Ovary (tissue), 3 donors: ENCODE results near the gene ZDHHC6.

Experiments
- CTCF ChIP-seq, 3 donors: fragments of 450-650 bp in 2 of 3; fragments of 200-600 bp in 1 of 3; IDR thresholded peaks; one replicate each; pipeline versions ENCODE4 v1.5.1 to v1.8.0; 2016 to 2022; ENCODE audit warnings: antibody characterized with exemption in 3 of 3, mild to moderate bottlenecking in 1 of 3
- EP300 ChIP-seq: sonication (generic); formaldehyde crosslinking; IDR thresholded peaks from one replicate; pipeline ENCODE4 v1.6.1; 2017; ENCODE audit warnings: antibody characterized with exemption
- donor health status: DM: no; HTN: no; CAD: no.

DNA sequence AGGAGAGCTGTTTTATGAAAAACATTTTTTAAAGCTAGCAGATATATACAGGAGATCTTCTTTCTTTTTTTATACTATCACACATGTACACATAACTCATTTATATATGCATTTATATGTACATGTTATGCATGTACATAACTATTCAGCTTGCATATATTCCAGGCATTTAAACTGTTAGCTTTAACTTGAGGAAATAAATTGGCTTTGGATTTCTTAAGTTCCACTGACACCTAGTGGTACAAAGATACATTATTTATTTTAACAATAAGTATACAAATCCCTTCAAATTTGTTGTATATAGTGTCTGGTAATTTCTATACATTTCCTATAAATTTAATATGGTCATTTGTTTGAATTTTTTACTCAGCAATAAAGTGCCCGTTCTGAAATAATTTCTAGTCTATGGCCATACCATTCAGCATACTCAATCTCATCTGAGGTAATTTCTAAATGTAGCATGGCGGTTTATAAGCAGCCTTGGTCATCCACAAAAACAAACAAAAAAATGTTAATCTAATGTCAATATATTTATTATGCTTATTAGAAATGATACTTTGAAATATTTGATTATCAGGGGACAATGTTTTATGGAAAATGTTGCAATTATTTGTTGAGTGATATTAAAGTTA is 11.6 kb downstream of the ZDHHC6 start:
- peak in 1 of 3 donors; percentile 10 for TF ChIP-seq CTCF (IDR thresholded peaks at IDR 0.05)
- TF ChIP-seq EP300 = no peak
